H1 (cell line): ENCODE results near the gene JOSD2.

ENCODE experiments used
- CEBPB ChIP-seq: IDR thresholded peaks from 2 replicates; pipeline ENCODE4 v1.6.1; 2012; ENCODE audit warnings: low read depth, low read length
- CTCF ChIP-seq, 3 experiments: IDR thresholded peaks; 1 replicate in 2 of 3; 2 replicates in 1 of 3; pipeline versions ENCODE4 v1.5.1 to v1.6.1; 2011; ENCODE audit warnings: low read length in 3 of 3, mild to moderate bottlenecking in 3 of 3, inconsistent platforms in 2 of 3, low read depth in 1 of 3, moderate library complexity in 1 of 3; ENCODE audit not compliant: insufficient read depth in 1 of 3; ENCODE audit errors: control extremely low read depth in 1 of 3
- GABPA ChIP-seq: IDR thresholded peaks from 2 replicates; pipeline ENCODE4 v1.6.1; 2011; ENCODE audit warnings: mild to moderate bottlenecking, low read length, moderate library complexity, borderline replicate concordance; ENCODE audit not compliant: insufficient read depth
- HDAC6 ChIP-seq: IDR thresholded peaks from one replicate; pipeline ENCODE4 v1.7.1; 2012; ENCODE audit warnings: low read depth, mild to moderate bottlenecking, inconsistent platforms, low read length, moderate library complexity
- JUN ChIP-seq: IDR thresholded peaks from 2 replicates; pipeline ENCODE4 v1.6.1; 2011; ENCODE audit warnings: low read depth, mild to moderate bottlenecking, improper control_type of control experiment, low read length
- NRF1 ChIP-seq: IDR thresholded peaks from 2 replicates; pipeline ENCODE4 v1.6.1; 2011; ENCODE audit warnings: mild to moderate bottlenecking, low read depth, low read length, improper control_type of control experiment
- POLR2A ChIP-seq, 2 experiments: IDR thresholded peaks; 1 replicate in 1 of 2; 2 replicates in 1 of 2; pipeline ENCODE4 v1.6.1; 2011; ENCODE audit warnings: low read depth in 2 of 2, low read length in 2 of 2, mild to moderate bottlenecking in 2 of 2; ENCODE audit errors: control extremely low read depth in 1 of 2
- SRF ChIP-seq: IDR thresholded peaks from 2 replicates; pipeline ENCODE4 v1.6.1; 2011; ENCODE audit warnings: mild to moderate bottlenecking, low read depth, low read length, moderate library complexity
- SUZ12 ChIP-seq: fragments of 200-600 bp; sonication (generic); IDR thresholded peaks from 2 replicates; pipeline ENCODE4 v1.6.1; 2012; ENCODE audit warnings: mild to moderate bottlenecking, inconsistent platforms, low read length, moderate library complexity, mixed read lengths
- TF ChIP-seq, protein P1 (sequence below): IDR thresholded peaks from 2 replicates; pipeline ENCODE4 v1.6.1; 2011; ENCODE audit warnings: low read length, improper control_type of control experiment

DNA sequence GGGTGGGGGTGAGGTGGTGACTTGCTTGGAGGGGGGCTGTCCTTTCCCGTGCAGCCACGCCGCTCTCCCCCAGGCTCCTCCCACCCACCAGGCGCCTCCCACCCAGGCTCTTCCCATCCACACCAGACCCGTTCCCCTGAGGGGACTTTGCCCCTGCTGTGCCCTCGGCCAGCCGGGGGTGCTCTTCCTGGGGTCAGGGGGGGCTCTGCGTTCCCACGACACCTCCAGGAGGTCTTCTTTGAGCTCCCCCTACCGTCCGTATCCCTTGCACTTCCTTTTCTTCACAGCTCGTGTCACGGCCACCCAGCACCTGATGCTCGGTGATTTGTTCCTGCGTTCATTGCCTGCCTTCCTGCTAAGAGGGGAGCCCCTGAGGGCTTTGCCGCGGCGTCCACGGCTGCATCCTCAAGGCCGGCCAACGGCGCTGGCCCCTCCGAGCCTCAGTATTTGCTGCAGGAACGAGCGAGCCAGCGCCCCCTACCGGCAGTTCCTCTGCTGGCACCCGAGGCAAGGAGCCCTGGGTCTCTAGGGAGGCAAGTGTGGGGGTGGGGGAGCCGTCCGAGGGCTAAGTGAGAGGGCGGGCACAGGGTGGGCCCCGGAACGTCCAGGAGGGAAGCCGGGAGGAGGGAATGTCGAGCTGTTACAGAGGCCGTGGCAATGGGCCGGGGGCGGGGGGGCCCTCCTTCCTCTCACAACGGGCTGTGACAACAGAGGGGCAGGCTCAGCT, 45.5 kb upstream of the JOSD2 start:
- TF ChIP-seq JUN = no peak
- no peak for TF ChIP-seq NRF1
- TF ChIP-seq, protein P1, sequence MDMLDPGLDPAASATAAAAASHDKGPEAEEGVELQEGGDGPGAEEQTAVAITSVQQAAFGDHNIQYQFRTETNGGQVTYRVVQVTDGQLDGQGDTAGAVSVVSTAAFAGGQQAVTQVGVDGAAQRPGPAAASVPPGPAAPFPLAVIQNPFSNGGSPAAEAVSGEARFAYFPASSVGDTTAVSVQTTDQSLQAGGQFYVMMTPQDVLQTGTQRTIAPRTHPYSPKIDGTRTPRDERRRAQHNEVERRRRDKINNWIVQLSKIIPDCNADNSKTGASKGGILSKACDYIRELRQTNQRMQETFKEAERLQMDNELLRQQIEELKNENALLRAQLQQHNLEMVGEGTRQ = no peak
- no peak for TF ChIP-seq CEBPB
- TF ChIP-seq SRF = no peak
- peak; percentile 90 to 93 (median 90) for TF ChIP-seq CTCF (IDR thresholded peaks at IDR 0.05; ENCODE audit: control extremely low read depth in 1 of 3, insufficient read depth in 1 of 3, low read depth in 1 of 3, low read length in 3 of 3)
- no peak for TF ChIP-seq SUZ12
- TF ChIP-seq GABPA = 0 out of 2 replicates have a peak, but pooled peaks have one; percentile 17
- no peak for TF ChIP-seq HDAC6
- TF ChIP-seq POLR2A (IDR thresholded peaks at IDR 0.05; ENCODE audit: control extremely low read depth in 1 of 2, low read depth in 2 of 2, low read length in 2 of 2) = no peak
